Measurements from ENCODE around the gene TADA2B. TPM values are rescaled to one million over a fixed set of nuclear protein-coding genes. Genes with fewer than 3 reads are reported as not detected.
A peak's percentile ranks its signal among the peaks of the same experiment; 100 is the strongest.

TADA2B gene
- total RNA-seq, 2 donors from 2014 or later: 34.5 to 41.2 TPM

DNA sequence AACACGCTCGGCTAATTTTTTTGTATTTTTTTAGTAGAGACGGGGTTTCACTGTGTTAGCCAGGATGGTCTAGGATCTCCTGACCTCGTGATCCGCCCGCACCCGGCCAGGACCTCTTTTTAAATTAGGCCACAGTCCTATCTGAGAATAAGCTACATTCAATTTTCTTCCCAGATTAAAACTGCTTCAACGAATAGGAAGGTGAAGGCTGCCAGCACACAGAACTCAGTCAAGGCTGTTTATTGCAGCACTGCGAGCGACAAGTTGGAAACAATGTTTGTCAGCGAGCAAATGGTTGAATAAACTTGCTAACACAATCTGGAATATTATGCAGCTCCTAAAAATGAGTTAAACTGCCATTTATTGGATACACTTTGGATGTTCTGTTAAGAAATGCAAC is 22.8 kb downstream of the TADA2B start:
- Histone ChIP-seq H3K9me3 (no peaks in the 10 kb centered on the region), H3K4me3 (no peak overlapping the region), H3K4me1 (replicated peaks) (peaks cover 7% of the 10 kb centered on the region), H3K27me3 (replicated peaks; ENCODE audit: insufficient read depth) (no peaks in the 10 kb centered on the region), H3K27ac (no peak overlapping the region), H3K36me3 (no peaks in the 10 kb centered on the region)
- WGBS: 92% methylated on average over 11 of the region's 11 CpGs
- no peak for TF ChIP-seq POLR2A (IDR thresholded peaks at IDR 0.05)
- no peak for TF ChIP-seq POLR2AphosphoS5 (IDR thresholded peaks at IDR 0.05)
- TF ChIP-seq, protein P1, sequence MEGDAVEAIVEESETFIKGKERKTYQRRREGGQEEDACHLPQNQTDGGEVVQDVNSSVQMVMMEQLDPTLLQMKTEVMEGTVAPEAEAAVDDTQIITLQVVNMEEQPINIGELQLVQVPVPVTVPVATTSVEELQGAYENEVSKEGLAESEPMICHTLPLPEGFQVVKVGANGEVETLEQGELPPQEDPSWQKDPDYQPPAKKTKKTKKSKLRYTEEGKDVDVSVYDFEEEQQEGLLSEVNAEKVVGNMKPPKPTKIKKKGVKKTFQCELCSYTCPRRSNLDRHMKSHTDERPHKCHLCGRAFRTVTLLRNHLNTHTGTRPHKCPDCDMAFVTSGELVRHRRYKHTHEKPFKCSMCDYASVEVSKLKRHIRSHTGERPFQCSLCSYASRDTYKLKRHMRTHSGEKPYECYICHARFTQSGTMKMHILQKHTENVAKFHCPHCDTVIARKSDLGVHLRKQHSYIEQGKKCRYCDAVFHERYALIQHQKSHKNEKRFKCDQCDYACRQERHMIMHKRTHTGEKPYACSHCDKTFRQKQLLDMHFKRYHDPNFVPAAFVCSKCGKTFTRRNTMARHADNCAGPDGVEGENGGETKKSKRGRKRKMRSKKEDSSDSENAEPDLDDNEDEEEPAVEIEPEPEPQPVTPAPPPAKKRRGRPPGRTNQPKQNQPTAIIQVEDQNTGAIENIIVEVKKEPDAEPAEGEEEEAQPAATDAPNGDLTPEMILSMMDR (IDR thresholded peaks at IDR 0.05): no peak
- intact Hi-C loops (cut with DNase I): loop anchor here (5.0 kb wide), 1 partner anchor 94 kb away; no protein-coding TSS in a partner anchor
- no peak for DNase-seq (ENCODE audit: low spot score)

DNA sequence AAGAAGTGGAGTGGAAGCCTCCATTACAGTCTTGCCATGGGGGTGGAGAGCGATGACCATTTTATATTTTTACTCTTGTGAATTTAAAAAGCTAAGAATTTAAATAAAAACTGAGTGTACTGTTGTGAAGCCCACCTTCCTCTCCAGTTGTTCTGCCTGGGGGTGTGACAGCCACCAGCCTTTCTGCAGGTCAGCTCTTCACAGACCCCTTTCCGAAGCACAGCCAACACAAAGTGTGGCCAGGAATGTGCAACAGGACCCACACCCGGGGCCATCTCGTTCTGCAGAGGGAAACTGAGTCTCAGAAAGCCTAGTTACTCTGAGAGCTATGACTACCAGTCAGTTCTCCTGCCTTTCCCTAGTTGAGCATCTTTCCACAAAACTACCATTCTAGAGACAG is 23.3 kb downstream of the TADA2B start:
- Histone ChIP-seq H3K9me3 (no peaks in the 10 kb centered on the region), H3K4me1 (replicated peaks) (peaks cover 7% of the 10 kb centered on the region), H3K36me3 (no peaks in the 10 kb centered on the region), H3K4me3 (peak overlapping the region in 1 of 2 donors; percentile 91), H3K27ac (no peak overlapping the region), H3K27me3 (replicated peaks; ENCODE audit: insufficient read depth) (no peaks in the 10 kb centered on the region)
- WGBS: 90% methylated on average over 4 of the region's 4 CpGs
- TF ChIP-seq, protein P1 (IDR thresholded peaks at IDR 0.05): no peak
- TF ChIP-seq POLR2A (IDR thresholded peaks at IDR 0.05) (no peak), POLR2AphosphoS5 (IDR thresholded peaks at IDR 0.05) (no peak)
- DNase-seq (ENCODE audit: low spot score): no peak
- intact Hi-C loops (cut with DNase I): loop anchor here (5.0 kb wide), 1 partner anchor 94 kb away; no protein-coding TSS in a partner anchor

DNA sequence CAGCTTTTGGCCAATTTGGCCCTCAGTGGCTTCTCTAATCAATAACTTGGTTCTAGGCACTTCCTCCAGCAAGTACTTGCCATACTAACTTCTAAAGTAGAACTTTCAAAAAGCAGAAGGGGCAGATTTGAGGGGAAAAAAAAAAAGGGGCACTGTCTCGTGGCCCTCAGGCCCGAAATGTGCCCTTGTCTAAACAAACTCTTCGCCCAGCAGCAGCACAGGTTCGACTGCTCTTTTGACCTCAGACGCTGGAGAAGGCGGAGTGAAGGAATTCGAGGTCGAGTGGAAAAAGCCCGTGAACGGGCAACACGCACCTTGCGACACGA is 23.9 kb downstream of the TADA2B start:
- Histone ChIP-seq H3K4me3 (peak overlapping the region; percentile 91 to 92), H3K4me1 (replicated peaks) (peaks cover 7% of the 10 kb centered on the region), H3K27me3 (replicated peaks; ENCODE audit: insufficient read depth) (no peaks in the 10 kb centered on the region), H3K36me3 (no peaks in the 10 kb centered on the region), H3K27ac (peak overlapping the region; percentile 75 to 76), H3K9me3 (no peaks in the 10 kb centered on the region)
- under 1% methylated on average over 13 of the region's 13 CpGs for WGBS
- no peak for TF ChIP-seq POLR2AphosphoS5 (IDR thresholded peaks at IDR 0.05)
- TF ChIP-seq POLR2A (IDR thresholded peaks at IDR 0.05): no peak
- TF ChIP-seq, protein P1 (IDR thresholded peaks at IDR 0.05): no peak
- intact Hi-C loops (cut with DNase I): loop anchor here (1.0 to 5.0 kb wide), 2 partner anchors 23 to 95 kb away; no protein-coding TSS in a partner anchor
- no peak for DNase-seq (ENCODE audit: low spot score)

- under 1% methylated on average over 77 of the region's 81 CpGs for WGBS
- Histone ChIP-seq H3K9me3 (no peaks in the 10 kb centered on the region), H3K4me3 (peak within 1 kb of the TSS; percentile 91 to 92), H3K27ac (peak within 1 kb of the TSS; percentile 75 to 85), H3K36me3 (no peaks in the 10 kb centered on the region), H3K27me3 (replicated peaks; ENCODE audit: insufficient read depth) (no peaks in the 10 kb centered on the region), H3K4me1 (replicated peaks) (peaks cover 7% of the 10 kb centered on the region)
- intact Hi-C loops (cut with DNase I): loop anchor here (1.0 to 5.0 kb wide), 5 partner anchors 23 to 159 kb away; partner anchors contain the start of gene TBC1D14
- DNase-seq (ENCODE audit: low spot score): peak; percentile 99
- TF ChIP-seq, protein P1 (IDR thresholded peaks at IDR 0.05): peak in 2 of 4 experiments; percentile 1 to 11
- TF ChIP-seq POLR2AphosphoS5 (IDR thresholded peaks at IDR 0.05) (peak; percentile 99), POLR2A (IDR thresholded peaks at IDR 0.05) (peak; percentile 95)
These were observed 24.5 kb downstream of the TADA2B start, which contains the start of gene GRPEL1 for GRCh38 chr4:7067452-7068278. Gene GRPEL1, minus strand, starts transcription at chr4:7068064. Its CDS starts 32 bp downstream, at chr4:7068032.
